Spleen (tissue), 11 donors: Measurements from ENCODE around the gene CPLX3. TPM values are rescaled to one million over a fixed set of nuclear protein-coding genes. Genes with fewer than 3 reads are reported as not detected.

Source experiments
- DNase-seq: peaks from one replicate; pipeline ENCODE4 v3.0.0-alpha.2; 2020
- H3K27ac ChIP-seq, 8 donors: fragments of 200-600 bp; sonication (generic) in 7 of 8; 1 replicate in 4 of 8; 2 replicates in 4 of 8; pipeline versions ENCODE4 v1.5.0 to v1.8.0; 2016 to 2021; ENCODE audit warnings: inconsistent platforms in 4 of 8, mild to moderate bottlenecking in 4 of 8, moderate library complexity in 1 of 8
- H3K27me3 ChIP-seq, 7 donors: fragments of 200-600 bp; sonication (generic) in 6 of 7; replicated peaks in 1 of 7; 1 replicate in 4 of 7; 2 replicates in 3 of 7; pipeline versions ENCODE4 v1.5.0 to v1.8.0; 2016 to 2021; ENCODE audit warnings: inconsistent platforms in 3 of 7, mild to moderate bottlenecking in 1 of 7
- H3K36me3 ChIP-seq, 6 donors: fragments of 200-600 bp; sonication (generic) in 5 of 6; 1 replicate in 4 of 6; 2 replicates in 2 of 6; pipeline versions ENCODE4 v1.5.0 to v1.8.0; 2016 to 2021; ENCODE audit warnings: inconsistent platforms in 2 of 6
- H3K4me1 ChIP-seq, 6 donors: fragments of 200-600 bp; sonication (generic) in 5 of 6; 1 replicate in 3 of 6; 2 replicates in 3 of 6; pipeline versions ENCODE4 v1.5.0 to v1.8.0; 2016 to 2021; ENCODE audit warnings: inconsistent platforms in 3 of 6
- H3K4me3 ChIP-seq, 8 donors: fragments of 200-600 bp; sonication (generic) in 7 of 8; 1 replicate in 4 of 8; 2 replicates in 4 of 8; pipeline versions ENCODE4 v1.5.0 to v1.8.0; 2016 to 2021; ENCODE audit warnings: inconsistent platforms in 4 of 8, mild to moderate bottlenecking in 4 of 8, moderate library complexity in 2 of 8
- H3K9me3 ChIP-seq, 8 donors: fragments of 200-600 bp; sonication (generic) in 7 of 8; 1 replicate in 4 of 8; 2 replicates in 4 of 8; pipeline versions ENCODE4 v1.5.0 to v1.8.0; 2016 to 2021; ENCODE audit warnings: inconsistent platforms in 4 of 8
- CTCF ChIP-seq, 11 experiments: fragments of 200-600 bp in 7 of 11; fragments of 450-650 bp in 4 of 11; sonication (generic) in 4 of 11; IDR thresholded peaks in 8 of 11; conservative IDR thresholded peaks in 3 of 11; 1 replicate in 7 of 11; 2 replicates in 4 of 11; pipeline versions ENCODE4 v1.4.0 to v1.8.0; 2016 to 2021; ENCODE audit warnings: antibody characterized with exemption in 11 of 11, inconsistent platforms in 4 of 11, mild to moderate bottlenecking in 1 of 11
- POLR2A ChIP-seq, 3 donors: fragments of 450-650 bp; IDR thresholded peaks; one replicate each; pipeline ENCODE4 v1.5.1; 2017; ENCODE audit warnings: antibody characterized with exemption in 3 of 3, mild to moderate bottlenecking in 1 of 3
- POLR2AphosphoS5 ChIP-seq, 3 donors: sonication (generic); formaldehyde crosslinking; IDR thresholded peaks; one replicate each; pipeline ENCODE4 v1.5.1; 2017; ENCODE audit warnings: antibody characterized with exemption in 3 of 3
- WGBS, 5 donors: extraction: QIAGEN DNeasy Blood & Tissue Kit in 3 of 5; methylation state at CpG; one replicate each; pipeline versions ENCODE4 v1.1.5 to v1.1.7; 2013 to 2018; 5-methylcytosine and 5-hydroxymethylcytosine counted together
- intact Hi-C: fragments of 100-400 bp; cut with DNase I; formaldehyde crosslinking; loops from one replicate; pipeline ENCODE4 v1.15.0; 2023; ENCODE audit warnings: low total_unique reads
- polyA plus RNA-seq, 3 donors: library from polyadenylated mRNA; stranded (reverse); fragments of 200-250 nt; gene quantifications; one replicate each; pipeline ENCODE4 v1.2.1, GENCODE V29; 2013
- total RNA-seq, 7 donors: library from RNA; depleted of rRNA in 3 of 7; stranded (reverse); fragments of >200 nt in 3 of 7; fragmentation: NEBNext Ultra II Directional in 4 of 7; extraction: Animal tissue kit (Norgen Biotek cat#: 25700) in 4 of 7; gene quantifications; one replicate each; pipeline versions ENCODE4 v1.1.0 to v1.2.1, GENCODE V29; 2016 to 2021
- donor health status: healthy with polysubstance abuse.
- donor health status: DM: no; HTN: no; CAD: no; lungs with moderate emphysema.
- donor health status: DM: no; HTN: no; CAD: no.
- donor health status: Bipolar disorder and iron deficiency.
- donor health status: healthy.
- donor health status: DM: no; HTN: no; CAD: no.
- donor health status: DM: yes; HTN: yes; CAD: no.

Gene CPLX3
- total and polyA plus RNA-seq, 10 donors, result 17.7 to 207 (median 39.1) TPM

GRCh38 chr15:74828835-74829234 is 2.4 kb downstream of the CPLX3 start:
- no peak for TF ChIP-seq POLR2A (IDR thresholded peaks at IDR 0.05)
- no peak for TF ChIP-seq CTCF (IDR thresholded peaks at IDR 0.05 in 8 of 11, conservative IDR thresholded peaks at IDR 0.05 in 3 of 11)
- no peak for TF ChIP-seq POLR2AphosphoS5 (IDR thresholded peaks at IDR 0.05)
- peaks cover 0 to 38% (median 10%) of the 10 kb centered on the region in 7 donors for H3K27me3 ChIP-seq

GRCh38 chr15:74829486-74829885 is 3.1 kb downstream of the CPLX3 start:
- peaks cover 0 to 28% (median 7%) of the 10 kb centered on the region in 6 donors for H3K4me1 ChIP-seq
- H3K4me3 ChIP-seq, result no peak overlapping the region
- H3K27me3 ChIP-seq, result peaks cover 0 to 38% (median 10%) of the 10 kb centered on the region in 7 donors
- H3K9me3 ChIP-seq, result no peaks in the 10 kb centered on the region
- intact Hi-C loops, result no loop called here
- WGBS, 5 donors, result 61 to 76% (median 66%) methylated on average over 3 of the region's 3 CpGs
- DNase-seq, result no peak
- no peaks in the 10 kb centered on the region for H3K36me3 ChIP-seq
- no peak overlapping the region for H3K27ac ChIP-seq
- TF ChIP-seq POLR2AphosphoS5 (IDR thresholded peaks at IDR 0.05), result no peak

More at GRCh38 chr15:74828835-74829234, 2.4 kb downstream of the CPLX3 start:
- H3K27ac ChIP-seq, result no peak overlapping the region
- no peak overlapping the region for H3K4me3 ChIP-seq
- WGBS, 5 donors, result 72 to 84% (median 82%) methylated on average over 6 of the region's 6 CpGs
- DNase-seq, result no peak
- intact Hi-C loops, result no loop called here
- no peaks in the 10 kb centered on the region for H3K9me3 ChIP-seq
- no peaks in the 10 kb centered on the region for H3K36me3 ChIP-seq
- peaks cover 0 to 28% (median 7%) of the 10 kb centered on the region in 6 donors for H3K4me1 ChIP-seq

- no peaks in the 10 kb centered on the region for H3K9me3 ChIP-seq
- no peaks in the 10 kb centered on the region for H3K36me3 ChIP-seq
- 59 to 74% (median 61%) methylated on average over 6 of the region's 6 CpGs for WGBS, 5 donors
- TF ChIP-seq POLR2AphosphoS5 (IDR thresholded peaks at IDR 0.05) (no peak), CTCF (IDR thresholded peaks at IDR 0.05 in 8 of 11, conservative IDR thresholded peaks at IDR 0.05 in 3 of 11) (no peak), POLR2A (IDR thresholded peaks at IDR 0.05) (no peak)
- H3K4me1 ChIP-seq, result peaks cover 0 to 29% (median 7%) of the 10 kb centered on the region in 6 donors
- H3K4me3 ChIP-seq, result no peak overlapping the region
- DNase-seq, result no peak
- H3K27me3 ChIP-seq, result peaks cover 0 to 38% (median 10%) of the 10 kb centered on the region in 7 donors
- H3K27ac ChIP-seq, result no peak overlapping the region
- intact Hi-C loops, result no loop called here
Observed at GRCh38 chr15:74829991-74830390, 3.6 kb downstream of the CPLX3 start.

GRCh38 chr15:74830868-74831267 is 4.4 kb downstream of the CPLX3 start:
- Histone ChIP-seq H3K27me3 (peaks cover 0 to 31% (median 10%) of the 10 kb centered on the region in 7 donors), H3K4me3 (no peak overlapping the region), H3K36me3 (peaks cover 0 to 6% (median 2%) of the 10 kb centered on the region in 6 donors), H3K9me3 (no peaks in the 10 kb centered on the region), H3K27ac (no peak overlapping the region), H3K4me1 (peaks cover 0 to 32% (median 7%) of the 10 kb centered on the region in 6 donors)
- no peak for DNase-seq
- no peak for TF ChIP-seq POLR2AphosphoS5 (IDR thresholded peaks at IDR 0.05)
- no peak for TF ChIP-seq POLR2A (IDR thresholded peaks at IDR 0.05)
- no peak for TF ChIP-seq CTCF (IDR thresholded peaks at IDR 0.05 in 8 of 11, conservative IDR thresholded peaks at IDR 0.05 in 3 of 11)
- intact Hi-C loops, result no loop called here
- 73 to 91% (median 89%) methylated on average over 5 of the region's 5 CpGs for WGBS, 5 donors
